HG03066 (cell line): ENCODE results near the gene CDHR5.

Experiments used
- ATAC-seq: cut with Tn5 transposase; IDR thresholded peaks from one replicate; pipeline ENCODE4 v1.9.1; 2021; ENCODE audit warnings: low read depth; ENCODE audit not compliant: unreplicated experiment

CDHR5 gene

DNA sequence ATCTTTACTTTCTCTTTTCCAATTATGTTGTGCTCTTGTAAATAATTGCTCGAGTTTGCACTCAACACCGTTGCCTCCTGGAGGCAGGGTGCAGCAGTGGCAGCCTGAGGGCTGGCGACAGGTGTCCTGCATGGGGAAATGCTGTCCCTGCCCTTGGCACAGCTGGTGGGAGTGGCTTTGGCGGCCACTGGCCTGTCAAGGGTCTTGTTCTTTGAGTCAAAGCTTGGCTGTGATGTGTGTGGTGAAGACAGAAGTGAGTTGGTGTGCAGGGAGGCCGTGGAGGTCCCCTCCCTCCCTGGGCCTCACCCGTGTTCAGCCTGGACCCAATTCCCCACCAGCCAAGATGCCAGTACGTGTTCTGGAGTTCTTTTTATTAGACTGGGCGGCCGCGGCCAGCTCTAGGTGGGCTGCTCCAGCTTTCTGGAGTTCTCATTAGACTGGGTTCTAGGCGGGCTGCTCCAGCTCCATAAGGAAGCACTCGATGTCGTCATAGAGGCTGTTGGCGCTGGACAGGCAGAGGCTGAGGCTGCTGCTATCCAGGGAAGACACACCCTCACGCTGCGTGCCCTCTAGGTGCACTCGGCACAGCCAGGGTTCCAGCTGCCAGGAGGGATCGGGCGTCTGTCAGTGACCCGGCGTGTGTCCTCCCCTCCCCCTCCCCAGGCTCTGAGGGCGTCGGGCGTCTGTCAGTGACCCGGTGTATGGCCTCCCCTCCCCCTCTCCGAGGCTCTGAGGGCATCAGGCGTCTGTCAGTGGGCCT, 12.4 kb downstream of the CDHR5 start:
- ATAC-seq, result no peak

DNA sequence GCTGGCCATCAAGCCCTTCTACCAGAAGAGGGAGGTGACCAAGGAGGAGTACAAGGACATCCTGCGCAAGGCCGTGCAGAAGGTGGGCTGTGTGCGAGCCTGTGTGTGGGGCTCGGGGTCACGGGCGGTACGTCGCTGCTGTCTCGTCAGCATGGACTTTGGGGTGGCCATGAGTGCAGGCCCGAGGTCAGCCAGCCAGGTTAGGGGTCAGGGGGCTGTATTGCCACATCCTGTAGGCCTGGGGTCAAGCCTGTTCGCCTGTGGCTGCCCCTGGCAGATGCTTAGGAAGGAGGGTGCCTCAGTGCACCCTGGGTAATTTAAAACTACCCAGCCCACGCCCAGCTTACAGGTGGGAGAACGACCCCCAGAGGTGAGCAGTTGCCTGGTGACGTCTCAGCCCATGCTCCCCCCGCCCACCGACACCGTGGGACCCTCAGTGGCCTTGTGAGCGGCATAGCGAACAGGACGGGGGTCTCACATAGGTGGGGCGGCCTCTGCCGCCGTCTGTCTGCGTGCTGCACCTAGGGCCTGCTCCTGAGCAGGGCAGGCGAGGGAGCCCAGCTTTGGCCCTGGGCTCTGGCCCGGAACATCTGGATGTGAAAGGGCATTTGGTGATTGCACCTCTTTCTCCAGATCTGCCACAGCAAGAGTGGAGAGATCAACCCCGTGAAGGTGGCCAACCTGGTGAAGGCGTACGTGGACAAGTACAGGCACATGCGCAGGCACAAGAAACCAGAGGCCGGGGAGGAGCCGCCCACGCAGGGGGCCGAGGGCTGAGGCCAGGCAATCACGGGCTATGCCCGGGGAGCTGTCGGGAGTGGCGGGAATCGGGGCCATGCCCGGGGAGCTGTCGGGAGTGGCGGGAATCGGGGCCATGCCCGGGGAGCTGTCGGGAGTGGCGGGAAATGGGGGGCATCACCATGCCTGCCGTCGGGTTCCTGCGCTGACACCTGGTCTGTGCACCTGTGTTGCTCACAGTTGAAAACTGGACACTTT, 13.5 kb downstream of the CDHR5 start:
- no peak for ATAC-seq

DNA sequence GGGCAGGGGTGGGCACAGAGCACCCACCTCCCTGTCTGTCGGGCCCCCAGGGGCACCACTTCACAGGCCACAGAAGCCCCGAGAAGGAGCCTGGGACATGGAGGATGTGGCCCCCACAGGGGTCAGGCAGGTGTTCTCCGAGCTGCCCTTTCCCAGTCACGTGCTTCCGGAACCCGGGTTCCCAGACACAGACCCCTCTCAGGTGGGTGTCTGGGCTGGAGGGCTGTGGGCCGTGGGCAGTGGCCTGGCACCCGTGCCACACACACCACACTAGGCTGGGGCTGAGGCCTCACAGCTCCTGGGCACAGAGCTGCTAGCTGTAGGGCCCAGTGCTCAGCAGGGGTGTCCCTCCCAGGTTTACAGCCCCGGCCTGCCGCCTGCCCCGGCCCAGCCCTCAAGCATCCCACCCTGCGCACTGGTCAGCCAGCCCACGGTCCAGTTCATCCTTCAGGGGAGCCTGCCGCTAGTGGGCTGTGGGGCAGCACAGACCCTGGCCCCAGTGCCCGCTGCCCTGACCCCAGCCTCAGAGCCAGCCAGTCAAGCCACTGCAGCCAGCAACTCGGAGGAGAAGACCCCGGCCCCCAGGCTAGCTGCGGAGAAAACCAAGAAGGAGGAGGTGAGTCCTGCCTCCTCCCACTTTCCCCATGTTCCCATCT, 14.5 kb downstream of the CDHR5 start:
- no peak for ATAC-seq

DNA sequence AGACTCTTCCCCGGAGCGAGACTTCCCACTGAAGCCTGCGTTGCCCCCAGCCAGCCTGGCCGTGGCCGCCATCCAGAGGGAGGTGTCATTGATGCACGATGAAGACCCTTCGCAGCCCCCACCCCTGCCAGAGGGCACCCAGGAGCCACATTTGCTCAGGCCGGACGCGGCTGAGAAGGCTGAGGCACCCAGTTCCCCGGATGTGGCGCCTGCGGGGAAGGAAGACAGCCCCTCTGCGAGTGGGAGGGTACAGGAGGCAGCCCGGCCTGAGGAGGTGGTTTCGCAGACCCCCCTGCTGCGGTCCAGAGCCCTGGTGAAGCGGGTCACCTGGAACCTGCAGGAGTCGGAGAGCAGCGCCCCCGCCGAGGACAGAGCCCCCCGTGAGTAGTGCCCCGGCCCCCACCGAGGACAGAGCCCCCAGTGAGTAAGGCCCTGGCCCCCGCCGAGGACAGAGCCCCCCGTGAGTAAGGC, 15.4 kb downstream of the CDHR5 start:
- no peak for ATAC-seq

DNA sequence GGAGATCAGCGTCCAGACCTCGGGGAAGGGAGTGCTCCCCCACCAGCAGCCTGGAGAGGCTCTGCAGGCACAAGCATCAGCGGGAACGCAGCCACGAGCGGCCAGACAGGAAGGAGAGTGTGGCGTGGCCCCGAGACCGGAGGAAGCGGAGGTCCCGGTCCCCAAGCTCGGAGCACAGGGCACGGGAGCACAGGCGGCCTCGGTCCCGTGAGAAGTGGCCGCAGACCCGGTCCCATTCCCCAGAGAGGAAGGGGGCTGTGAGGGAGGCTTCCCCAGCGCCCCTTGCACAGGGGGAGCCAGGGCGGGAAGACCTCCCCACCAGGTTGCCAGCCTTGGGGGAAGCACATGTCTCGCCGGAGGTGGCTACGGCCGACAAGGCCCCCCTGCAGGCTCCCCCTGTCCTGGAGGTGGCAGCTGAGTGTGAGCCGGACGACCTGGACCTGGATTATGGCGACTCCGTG, 15.9 kb downstream of the CDHR5 start:
- no peak for ATAC-seq

DNA sequence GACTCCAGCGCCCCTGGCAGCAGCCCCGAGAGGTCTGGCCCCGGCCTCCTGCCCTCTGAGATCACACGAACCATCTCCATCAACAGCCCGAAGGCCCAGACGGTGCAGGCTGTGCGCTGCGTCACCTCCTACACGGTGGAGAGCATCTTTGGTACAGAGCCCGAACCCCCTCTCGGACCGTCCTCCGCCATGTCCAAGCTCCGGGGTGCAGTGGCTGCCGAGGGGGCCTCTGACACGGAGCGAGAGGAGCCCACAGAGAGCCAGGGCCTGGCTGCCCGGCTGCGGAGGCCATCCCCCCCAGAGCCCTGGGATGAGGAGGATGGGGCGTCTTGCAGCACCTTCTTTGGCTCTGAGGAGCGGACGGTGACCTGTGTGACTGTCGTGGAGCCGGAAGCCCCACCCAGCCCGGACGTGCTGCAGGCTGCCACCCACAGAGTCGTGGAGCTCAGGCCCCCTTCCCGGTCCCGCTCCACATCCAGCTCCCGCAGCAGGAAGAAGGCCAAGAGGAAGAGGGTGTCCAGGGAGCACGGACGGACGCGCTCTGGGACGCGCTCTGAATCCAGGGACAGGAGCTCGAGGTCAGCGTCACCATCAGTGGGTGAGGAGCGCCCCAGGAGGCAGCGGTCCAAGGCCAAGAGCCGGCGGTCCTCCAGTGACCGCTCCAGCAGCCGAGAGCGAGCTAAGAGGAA, 16.6 kb downstream of the CDHR5 start:
- no peak for ATAC-seq

DNA sequence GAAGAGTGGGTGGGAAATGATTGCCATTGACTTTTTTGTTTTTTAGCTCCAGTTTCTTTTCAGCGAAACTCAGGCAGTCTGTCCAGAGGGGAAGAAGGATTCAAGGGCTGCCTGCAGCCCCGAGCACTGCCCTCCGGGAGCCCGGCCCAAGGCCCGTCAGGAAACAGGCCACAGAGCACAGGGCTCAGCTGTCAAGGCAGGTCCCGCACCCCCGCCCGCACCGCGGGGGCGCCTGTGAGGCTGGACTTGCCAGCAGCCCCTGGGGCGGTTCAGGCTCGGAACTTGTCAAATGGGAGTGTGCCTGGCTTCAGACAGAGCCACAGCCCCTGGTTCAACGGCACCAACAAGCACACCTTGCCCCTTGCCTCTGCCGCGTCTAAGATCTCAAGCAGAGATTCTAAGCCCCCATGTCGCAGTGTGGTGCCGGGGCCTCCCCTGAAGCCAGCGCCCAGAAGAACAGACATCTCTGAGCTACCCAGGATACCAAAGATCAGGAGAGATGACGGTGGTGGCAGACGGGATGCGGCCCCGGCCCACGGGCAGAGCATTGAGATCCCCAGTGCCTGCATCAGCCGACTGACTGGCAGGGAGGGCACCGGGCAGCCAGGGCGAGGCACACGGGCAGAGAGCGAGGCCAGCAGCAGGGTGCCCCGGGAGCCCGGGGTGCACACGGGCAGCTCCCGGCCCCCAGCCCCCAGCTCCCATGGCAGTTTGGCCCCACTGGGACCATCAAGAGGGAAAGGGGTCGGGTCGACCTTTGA, 17.6 kb downstream of the CDHR5 start:
- no peak for ATAC-seq

DNA sequence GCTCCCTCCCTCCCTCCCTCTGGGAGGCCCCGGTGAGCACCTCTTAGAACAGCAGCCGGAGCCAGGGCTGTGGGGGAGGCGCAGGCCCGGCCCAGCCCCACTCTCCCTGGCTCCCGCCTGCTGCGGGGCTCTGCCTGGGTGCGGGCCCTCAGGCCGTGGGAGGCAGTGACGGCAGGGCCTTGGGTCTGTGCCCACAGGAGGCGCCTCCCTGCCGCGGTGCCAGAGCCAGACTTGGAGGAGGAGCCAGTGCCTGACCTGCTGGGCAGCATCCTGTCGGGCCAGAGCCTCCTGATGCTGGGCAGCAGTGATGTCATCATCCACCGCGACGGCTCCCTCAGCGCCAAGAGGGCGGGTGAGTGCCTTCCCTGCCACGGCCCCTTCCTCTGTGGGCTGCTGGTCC, 18.5 kb downstream of the CDHR5 start:
- ATAC-seq, result no peak

DNA sequence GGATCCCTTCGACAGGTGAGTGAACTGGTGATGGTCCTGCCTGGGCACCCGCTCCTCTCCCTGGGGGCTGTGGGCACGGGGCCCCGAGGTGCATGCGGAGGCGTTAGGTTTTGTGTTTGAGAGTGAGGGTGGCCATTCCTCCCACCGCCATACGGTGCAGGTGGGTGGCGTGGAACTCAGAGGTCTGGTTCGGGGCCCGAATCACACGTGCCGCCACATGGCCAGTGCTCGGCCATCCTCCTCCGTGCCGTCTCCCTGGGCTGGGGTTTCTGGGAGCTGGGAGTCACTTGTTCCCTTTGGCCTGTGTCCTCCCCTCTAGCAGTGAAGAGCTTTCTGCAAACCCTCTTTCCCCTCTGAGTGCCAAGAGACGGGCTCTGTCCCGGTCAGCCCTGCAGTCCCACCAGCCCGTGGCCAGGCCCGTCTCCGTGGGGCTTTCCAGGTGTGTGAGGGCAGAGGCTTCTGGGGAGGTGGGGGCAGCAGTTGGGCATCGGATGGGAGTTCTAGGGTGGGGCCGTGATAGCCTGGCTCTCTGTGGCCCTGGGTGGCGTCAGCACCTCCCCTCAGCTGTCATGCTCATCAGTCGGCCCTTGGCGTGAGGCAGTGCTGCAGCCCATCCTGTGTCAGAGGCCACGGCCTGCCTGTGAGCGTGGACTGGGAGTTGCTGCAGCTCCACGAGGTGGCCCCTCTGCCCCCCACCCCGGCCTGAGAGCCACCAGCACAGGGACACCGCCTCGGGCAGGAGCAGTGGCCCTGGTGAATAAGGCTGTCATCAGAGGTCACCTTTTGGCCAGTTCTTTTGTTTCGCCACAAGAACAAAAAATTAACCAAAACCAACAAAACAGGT, 19.2 kb downstream of the CDHR5 start:
- ATAC-seq, result no peak

DNA sequence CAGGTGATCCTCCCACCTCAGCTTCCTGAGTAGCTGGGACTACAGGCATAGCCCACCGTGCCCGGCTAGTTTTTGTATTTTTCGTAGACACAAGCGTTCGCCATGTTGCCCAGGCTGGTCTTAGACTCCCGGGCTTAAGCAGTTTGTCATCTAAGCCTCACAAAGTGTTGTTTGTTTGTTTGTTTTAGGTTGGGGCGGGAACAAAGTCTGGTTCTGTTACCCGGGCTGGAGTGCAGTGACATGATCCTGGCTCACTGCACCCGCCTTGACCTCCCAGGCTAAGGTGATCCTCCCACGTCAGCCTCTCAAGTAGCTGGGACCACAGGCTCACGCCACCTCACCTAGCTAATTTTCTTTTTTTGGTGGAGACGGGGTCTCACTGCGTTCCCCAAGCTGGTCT, 21.6 kb downstream of the CDHR5 start:
- no peak for ATAC-seq

DNA sequence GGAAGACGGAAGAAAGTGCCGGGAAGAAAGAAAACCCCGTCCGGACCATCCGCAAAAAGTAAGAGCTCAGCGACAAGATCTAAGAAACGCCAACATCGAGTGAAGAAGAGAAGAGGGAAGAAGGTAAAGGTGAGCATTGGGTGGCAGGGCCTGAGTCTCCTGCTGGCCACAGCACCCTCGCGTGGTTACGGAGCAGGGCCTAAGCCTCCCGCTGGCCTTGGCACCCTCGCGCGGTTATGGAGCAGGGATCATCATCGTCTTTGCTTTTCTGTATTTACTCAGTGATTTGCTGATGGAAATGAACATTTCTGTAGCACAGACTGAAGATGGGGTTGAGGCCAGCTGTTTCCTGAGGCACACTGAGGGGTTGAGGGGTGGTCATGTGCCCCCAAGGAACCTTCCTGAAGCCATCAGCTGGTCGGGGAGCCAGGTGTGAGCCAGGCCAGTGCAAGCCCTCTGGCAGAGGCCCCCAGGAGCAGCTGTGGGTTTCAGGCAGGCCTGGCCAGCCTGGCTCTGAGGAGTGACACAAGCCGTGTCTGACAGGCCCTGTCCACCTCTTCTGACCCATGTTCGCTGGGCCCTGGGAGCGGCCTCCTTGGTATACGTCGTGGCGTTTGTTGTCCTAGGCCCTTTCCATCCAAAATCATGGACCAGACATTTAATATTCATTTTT, 23.0 kb downstream of the CDHR5 start:
- ATAC-seq, result no peak

DNA sequence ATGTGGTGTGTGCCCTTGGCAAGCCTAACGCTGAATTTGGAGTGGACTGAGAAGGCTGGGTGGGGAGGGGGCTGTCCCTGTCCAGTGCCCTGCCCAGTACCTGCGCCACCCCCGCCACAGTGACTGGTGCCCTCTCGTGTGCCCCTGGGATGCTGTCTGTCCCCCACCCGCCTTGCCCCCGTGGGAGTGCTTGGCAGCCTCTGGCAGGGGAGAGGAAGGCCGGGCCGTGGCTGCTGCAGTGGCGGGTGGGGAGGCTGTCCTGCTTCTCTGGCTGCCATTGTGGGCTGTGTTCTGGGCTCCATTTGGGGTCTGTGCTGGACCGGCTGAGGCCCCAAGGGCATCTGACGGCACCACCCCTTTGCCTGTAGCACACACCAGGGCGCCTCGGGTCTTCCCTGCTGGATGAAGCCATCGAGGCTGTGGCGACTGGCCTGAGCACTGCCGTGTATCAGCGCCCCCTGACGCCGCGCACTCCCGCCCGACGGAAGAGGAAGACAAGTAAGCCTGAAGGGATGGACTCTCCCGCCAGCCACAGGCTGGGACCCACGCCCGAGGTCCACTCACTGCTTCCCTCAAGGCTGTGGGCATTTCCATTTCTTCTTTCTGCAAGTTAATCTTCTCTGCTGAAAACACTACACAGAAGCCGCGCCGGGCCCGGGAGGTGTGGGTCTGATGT, 26.6 kb downstream of the CDHR5 start:
- no peak for ATAC-seq

DNA sequence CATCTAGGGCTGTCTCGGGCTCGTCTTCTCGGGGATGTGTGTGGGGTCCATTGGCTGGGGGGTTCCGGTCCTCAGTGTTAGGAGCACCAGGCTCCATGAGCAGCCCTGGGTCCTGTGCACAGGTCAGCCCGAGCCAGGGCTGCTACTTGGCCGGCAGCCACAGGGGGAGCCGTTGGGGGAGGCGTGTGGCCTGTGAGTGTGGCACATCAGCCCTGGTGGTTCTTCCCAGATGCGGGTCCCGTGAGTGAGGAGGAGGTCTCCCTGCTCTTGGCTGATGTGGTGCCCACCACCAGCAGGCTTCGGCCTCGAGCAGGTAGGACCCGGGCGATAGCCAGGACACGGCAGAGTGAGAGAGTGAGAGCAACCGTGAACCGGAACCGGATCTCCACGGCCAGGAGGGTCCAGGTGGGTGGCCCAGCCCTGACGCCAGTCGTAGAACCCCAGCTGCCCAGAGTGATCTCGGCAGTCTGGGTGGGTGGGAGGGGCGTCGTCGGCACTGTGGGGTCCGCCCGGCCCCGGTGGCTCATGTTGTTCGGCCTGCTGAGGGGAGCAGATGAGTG, 27.5 kb downstream of the CDHR5 start:
- no peak for ATAC-seq

DNA sequence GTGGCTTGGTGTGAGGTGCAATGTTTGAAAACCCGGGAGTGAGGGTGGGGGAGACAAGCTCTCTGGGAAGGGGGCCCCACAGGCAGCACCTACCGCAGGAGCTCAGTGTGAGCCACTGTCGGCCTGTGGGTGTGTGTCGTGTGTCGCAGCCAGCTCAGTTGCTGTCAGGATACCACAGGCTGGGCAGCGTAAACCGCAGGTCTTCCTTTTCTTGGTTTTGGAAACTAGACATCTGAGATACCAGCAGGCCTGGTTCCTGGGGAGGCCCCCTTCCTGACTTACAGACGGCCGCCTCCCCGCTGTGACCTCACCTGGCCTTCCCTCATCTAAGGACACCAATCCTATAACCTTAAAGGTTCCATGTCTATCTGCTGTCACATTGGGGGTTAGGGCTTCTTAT, 28.4 kb downstream of the CDHR5 start:
- no peak for ATAC-seq

DNA sequence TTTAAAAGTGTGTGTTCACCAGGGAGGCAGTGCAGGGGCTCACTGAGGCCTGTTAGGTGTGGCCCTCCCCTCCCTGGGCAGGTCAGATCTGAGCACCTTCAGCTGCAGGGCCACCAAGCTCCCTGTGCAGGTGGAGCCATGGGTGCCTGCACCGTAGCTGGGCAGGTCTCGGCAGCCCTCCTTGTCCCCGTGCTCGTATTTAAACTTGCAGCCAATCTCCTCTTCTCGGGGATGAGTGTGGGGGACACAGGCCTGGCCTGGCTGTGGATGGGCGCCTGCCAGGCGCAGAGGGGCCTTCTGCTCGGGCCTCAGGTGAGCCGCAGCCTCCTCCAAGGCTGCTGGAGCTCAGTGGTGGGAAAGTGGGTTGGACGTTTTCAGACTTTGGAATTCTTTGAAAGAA, 29.4 kb downstream of the CDHR5 start:
- no peak for ATAC-seq

DNA sequence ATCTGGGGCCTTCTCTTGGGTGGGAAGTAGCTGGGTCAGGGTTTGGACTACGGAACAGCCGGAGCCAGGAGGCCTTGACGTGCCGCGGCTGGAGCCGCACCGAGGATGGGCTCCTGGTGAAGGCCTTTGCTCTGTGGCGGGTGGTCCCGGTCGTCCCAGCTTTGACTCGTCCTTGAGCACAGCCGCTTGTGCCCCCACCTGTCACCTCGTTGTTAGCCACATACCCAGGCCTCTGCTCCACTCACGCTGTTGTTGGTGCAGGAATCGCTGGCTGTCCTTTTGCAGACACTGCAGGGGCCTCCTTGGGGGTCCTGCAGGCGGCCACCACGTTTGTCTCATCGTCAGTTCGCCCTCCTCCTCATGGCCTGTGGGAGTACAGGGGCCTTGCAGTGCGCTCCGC, 31.4 kb downstream of the CDHR5 start:
- no peak for ATAC-seq

DNA sequence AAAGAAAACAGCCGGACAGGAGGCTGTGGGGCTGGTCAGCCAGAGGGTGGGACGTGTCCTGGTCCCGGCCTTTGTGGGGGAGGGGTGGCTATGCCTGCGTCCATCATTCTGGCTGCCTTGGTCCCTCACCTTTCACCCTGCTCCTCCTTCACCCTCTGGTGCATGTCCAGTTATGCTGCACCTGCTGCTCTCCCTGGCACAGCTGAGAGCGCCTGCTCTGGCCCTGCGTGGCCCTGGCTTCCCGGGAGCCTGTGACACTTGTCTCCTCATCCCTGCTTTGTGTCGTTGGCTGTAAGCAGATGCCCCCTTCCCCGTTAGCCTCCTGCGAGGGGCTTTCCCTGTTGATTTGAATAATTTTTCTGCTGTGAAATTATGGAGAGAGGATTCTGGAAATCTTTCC, 31.8 kb downstream of the CDHR5 start:
- ATAC-seq, result no peak
